Stimulated activated naive CD4-positive, alpha-beta T cell treated with Interleukin-2 at 50 U/mL for 16 hours (primary cell): ENCODE measurements around the gene SLC25A36.
"Not testable (repeated sequence)": the region's sequence is repeated elsewhere in the genome, so short reads cannot be mapped to it uniquely, and the experiment has no call there.

Source experiments
- DNase-seq: peaks from one replicate; lab custom pipeline; 2025; lab: John Stamatoyannopoulos, UW

The SLC25A36 gene

GRCh38 chr3:140931801-140932200 is 9.8 kb upstream of the SLC25A36 start:
- DNase-seq, result no peak

- no peak for DNase-seq
Measured at GRCh38 chr3:140933109-140933508, 8.5 kb upstream of the SLC25A36 start.

GRCh38 chr3:140933552-140933951 is 8.1 kb upstream of the SLC25A36 start:
- DNase-seq, result no peak

- not testable (repeated sequence) for DNase-seq
Measured at GRCh38 chr3:140939305-140939704, 2.3 kb upstream of the SLC25A36 start.

GRCh38 chr3:140941090-140941433 is 574 bp upstream of the SLC25A36 start:
- DNase-seq, result no peak

GRCh38 chr3:140942221-140943104 is 827 bp downstream of the SLC25A36 start:
- DNase-seq, result peak; percentile 20

GRCh38 chr3:140943781-140944552 is 2.3 kb downstream of the SLC25A36 start:
- DNase-seq, result no peak

GRCh38 chr3:140948460-140949249 is 7.0 kb downstream of the SLC25A36 start:
- no peak for DNase-seq

- no peak for DNase-seq
Measured at GRCh38 chr3:140950144-140950543, 8.5 kb downstream of the SLC25A36 start.

GRCh38 chr3:140950863-140951262 is 9.2 kb downstream of the SLC25A36 start:
- no peak for DNase-seq

- not testable (repeated sequence) for DNase-seq
Measured at GRCh38 chr3:140951750-140952149, 10.1 kb downstream of the SLC25A36 start.

- DNase-seq, result no peak
Measured at GRCh38 chr3:140953028-140953960, 11.7 kb downstream of the SLC25A36 start.

- no peak for DNase-seq
Measured at GRCh38 chr3:140954576-140954975, 12.9 kb downstream of the SLC25A36 start.

GRCh38 chr3:140955645-140956044 is 14.0 kb downstream of the SLC25A36 start:
- DNase-seq, result no peak

- DNase-seq, result no peak
Measured at GRCh38 chr3:140956058-140956835, 14.6 kb downstream of the SLC25A36 start.

GRCh38 chr3:140972833-140973232 is 31.2 kb downstream of the SLC25A36 start:
- no peak for DNase-seq

GRCh38 chr3:140974900-140975299 is 33.3 kb downstream of the SLC25A36 start:
- no peak for DNase-seq

- no peak for DNase-seq
Measured at GRCh38 chr3:140980663-140981062, 39.0 kb downstream of the SLC25A36 start.

GRCh38 chr3:140987792-140988191 is 46.2 kb downstream of the SLC25A36 start:
- not testable (repeated sequence) for DNase-seq

- no peak for DNase-seq
Measured at GRCh38 chr3:140994316-140994715, 52.7 kb downstream of the SLC25A36 start.
